UCSD-AML1 (cell line): Measurements from ENCODE around the gene HOXA13.

Source experiments
- DNase-seq: peaks from one replicate; lab custom pipeline; 2025; ENCODE audit not compliant: unreplicated experiment; lab: John Stamatoyannopoulos, UW

The HOXA13 gene

GRCh38 chr7:27237735-27238334 is 37.9 kb upstream of the HOXA13 start:
- DNase-seq, result no peak

DNA sequence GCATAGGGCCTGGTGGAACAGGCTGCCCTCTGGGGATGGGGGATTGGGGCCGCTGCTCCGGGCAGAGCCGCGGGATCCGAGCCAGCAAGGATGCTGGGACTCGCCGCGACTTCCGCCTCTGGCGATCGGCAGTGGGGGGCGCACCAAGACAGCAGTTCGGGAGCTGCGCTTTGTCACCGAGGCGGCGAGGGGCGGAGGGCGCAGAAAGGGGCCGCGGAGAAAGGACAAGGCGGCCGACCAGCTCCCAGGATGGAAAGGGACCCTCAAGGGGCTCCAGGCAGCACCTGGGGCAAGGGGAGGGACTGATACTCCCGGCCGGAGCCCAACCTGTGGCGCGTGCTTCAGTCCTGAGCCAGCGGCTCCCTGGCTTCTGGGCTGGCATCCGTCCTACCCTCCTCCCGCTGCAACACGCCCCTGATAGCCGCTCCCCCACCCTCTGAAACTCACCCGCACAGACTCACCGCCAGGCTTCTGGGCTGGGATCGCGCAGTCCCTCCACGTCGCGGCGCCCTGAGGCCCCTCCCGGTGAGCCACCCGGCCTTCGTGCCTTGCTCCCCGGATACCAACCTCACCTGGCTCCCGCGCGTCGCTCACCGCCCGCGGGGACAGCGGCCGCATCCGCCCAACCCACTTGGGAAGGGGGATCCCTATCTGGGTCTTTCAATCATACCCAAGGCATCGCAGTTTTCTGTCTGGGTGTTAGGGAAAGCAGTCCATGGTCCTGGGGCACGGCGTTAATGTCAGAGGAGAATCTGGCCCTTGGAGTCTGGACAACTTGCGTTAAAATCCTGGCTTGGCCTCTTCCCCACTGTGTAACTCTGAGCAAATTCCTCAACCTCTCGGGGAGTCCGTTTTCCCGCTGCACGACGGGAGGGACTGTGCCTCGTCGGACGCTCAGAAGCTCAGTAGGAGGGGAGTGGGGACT is 35.8 kb upstream of the HOXA13 start:
- DNase-seq, result peak; percentile 16

- DNase-seq, result no peak
These were observed 29.6 kb upstream of the HOXA13 start for GRCh38 chr7:27229448-27229847.

DNA sequence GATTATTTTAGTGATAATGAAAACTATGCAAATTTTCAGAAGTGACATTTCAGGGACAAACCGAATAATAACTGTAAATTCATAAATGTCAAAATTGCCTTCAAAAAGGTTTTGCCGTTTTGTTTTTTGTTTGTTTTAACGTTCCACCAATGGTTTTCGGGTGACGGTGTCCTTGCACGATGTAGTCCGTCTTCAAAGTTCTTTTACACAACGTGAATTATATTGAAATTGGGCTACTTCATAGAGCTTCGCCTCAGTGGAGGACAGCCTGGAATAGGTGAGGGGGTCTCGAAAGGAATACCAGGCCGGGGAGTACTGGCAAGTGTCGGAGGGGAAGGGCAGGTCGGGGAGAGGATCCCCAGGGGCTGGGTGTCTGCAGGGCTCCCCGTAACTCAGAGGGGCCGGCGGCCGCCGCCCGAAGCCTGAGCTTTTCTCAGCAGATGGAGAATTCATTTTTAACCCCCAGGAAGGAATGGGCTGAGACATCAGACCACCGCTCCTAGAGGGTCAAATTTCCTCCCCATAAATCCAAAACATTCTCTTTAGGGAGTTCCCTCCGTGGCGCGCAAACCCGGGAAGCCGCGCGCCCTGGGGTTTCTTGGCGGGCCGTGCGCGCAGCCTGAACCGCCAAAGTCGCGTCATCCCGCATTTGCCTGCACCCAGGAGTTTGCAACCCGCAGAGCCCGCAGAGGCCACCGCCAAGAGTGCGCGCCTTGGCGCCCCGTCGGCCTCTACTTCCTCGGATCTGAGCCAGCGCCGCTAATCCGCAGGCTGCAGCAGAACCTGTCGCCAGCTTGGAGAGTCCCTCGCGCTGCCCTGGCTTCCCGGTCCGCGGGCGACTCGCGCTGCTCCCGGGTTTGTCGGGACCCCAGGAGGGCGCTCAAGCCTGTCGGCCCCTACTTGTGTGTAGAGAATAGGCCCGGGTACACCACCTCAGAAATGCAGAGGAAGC is 25.4 kb upstream of the HOXA13 start:
- no peak for DNase-seq

- no peak for DNase-seq
These were observed 24.2 kb upstream of the HOXA13 start for GRCh38 chr7:27223941-27224575.

GRCh38 chr7:27221201-27221797 is 21.4 kb upstream of the HOXA13 start:
- DNase-seq, result no peak

GRCh38 chr7:27220440-27220955 is 20.6 kb upstream of the HOXA13 start:
- DNase-seq, result no peak

- no peak for DNase-seq
These were observed 19.9 kb upstream of the HOXA13 start for GRCh38 chr7:27219821-27220220.

DNA sequence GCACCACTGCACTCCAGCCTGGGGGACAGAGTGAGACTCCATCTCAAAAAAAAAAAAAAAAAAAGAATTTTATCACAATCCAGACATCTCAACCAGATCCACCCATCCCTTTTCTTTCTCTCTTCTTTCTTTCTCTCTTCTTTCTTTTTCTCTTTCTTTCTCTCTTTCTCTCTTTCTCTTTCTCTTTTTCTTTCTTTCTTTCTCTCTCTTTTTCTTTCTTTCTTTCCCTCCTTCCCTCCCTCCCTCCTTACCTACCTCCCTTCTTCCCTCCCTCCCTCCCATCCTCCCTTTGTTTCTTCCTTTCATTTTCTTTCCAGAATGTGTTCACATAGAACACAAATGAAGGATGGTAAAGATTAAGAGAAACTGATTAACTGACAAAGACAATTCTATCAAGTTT is 18.1 kb upstream of the HOXA13 start:
- no peak for DNase-seq

DNA sequence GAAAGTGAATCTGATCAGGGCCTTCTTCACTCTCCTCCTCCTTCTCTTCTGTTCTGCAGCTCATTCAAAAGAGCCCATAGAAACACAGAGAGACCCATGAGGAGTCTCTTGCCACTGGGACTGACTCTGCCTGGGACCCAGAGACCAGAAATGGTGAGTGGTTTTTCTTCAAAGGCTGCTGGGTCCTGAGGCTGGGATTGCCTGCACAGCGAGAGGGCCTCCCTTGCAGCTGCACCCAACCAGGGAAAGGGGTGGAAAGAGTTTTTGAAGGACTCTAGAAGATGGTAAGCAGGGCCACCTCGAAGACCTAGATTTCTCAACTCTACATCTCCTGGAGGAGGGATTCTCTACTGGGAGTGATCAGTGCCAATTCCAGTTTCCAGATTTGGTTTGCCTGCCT is 15.5 kb upstream of the HOXA13 start:
- no peak for DNase-seq

GRCh38 chr7:27214239-27214950 is 14.5 kb upstream of the HOXA13 start:
- DNase-seq, result no peak

DNA sequence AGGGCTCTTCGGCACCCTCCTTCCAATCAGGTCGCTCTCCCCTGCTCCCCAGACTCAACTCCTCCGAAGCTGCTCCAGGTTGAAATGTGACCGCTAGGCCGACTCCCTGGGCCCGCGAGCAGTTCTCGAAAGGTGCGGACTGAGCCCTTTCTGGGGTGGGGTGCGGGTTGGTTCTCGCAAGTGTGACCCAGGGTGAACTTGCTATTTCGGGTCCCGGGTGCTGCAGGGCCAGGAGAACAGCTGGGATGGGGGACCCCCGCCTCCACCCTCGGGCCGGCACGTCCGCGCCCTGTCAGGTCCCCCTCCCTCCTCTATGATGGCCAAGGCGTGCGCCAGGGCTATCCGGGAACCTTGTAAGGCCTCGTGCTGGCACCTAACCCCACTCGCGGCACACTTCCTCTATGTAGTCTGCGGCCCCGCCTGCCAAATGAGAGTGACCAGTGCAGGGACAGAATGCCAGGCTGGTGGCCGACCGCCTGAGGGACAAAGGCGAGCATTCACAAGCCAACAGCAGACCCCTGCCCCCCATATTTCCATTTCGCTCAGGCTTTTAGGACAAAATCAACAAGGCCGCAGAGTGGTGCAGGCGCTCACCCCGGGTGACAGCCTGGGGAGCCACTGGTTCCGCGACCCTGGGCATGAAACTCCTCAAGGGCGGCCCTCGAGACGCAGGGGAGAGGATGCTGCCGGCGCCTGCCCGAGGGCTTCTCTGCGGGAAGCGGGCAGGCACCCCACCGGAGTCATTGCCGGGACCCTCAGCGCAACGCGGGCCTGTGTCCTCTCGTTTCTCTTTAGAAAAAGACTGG is 13.7 kb upstream of the HOXA13 start:
- DNase-seq, result no peak

- DNase-seq, result no peak
These were observed 12.9 kb upstream of the HOXA13 start for GRCh38 chr7:27212497-27213432.

DNA sequence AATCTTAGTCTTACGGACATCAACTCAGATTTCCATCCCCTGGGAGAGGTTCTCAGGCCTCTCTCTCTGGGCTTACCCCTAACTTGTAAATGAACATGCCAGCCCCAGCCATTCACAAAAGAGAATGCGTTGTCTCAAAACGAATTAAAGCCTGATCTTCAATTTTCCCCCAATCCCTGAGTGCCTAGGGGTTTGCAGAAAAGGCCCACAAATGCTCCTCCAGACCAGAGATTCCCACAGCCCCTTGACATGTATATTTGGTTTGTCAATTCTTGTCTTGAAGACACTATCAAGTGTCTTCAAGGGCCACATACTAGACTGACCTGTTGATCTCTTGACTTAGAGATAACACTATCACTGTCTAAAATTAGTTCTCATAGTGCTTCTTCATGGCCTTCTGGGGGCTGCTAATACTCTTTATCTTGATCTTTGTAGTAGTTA is 11.9 kb upstream of the HOXA13 start:
- DNase-seq, result no peak

- DNase-seq, result no peak
These were observed 11.2 kb upstream of the HOXA13 start for GRCh38 chr7:27211084-27211446.

- peak; percentile 13 for DNase-seq
These were observed 10.7 kb upstream of the HOXA13 start for GRCh38 chr7:27210441-27211083.

DNA sequence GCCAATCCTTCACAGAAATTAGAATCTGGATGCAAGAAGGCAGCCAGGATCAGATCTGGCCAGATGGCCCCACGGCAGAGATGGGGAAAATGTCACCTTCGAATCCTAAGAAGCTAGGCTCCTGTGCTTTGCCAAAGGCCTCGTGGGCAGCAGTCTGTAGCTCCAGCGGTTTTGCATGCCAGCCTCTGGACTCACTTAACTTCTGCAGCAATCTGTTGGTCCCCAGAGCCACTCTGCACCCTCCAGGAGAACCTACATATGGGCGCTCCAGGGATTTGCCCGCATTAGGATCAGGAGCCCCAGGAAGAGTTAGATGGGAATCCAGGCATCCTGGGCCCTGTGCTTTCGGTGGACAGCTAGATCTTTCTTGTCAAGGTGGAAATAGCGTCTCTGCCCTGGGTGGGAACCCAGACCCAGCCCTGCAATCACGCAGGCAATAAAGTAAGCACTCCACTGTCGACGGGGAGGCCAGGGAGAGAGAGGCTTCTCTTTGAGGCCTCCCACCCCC is 10.1 kb upstream of the HOXA13 start:
- no peak for DNase-seq
